ENCODE measurements around the gene MT2A.
A peak's percentile ranks its signal among the peaks of the same experiment; 100 is the strongest.
"Not testable (repeated sequence)": the region's sequence is repeated elsewhere in the genome, so short reads cannot be mapped to it uniquely, and the experiment has no call there.

The MT2A gene

DNA sequence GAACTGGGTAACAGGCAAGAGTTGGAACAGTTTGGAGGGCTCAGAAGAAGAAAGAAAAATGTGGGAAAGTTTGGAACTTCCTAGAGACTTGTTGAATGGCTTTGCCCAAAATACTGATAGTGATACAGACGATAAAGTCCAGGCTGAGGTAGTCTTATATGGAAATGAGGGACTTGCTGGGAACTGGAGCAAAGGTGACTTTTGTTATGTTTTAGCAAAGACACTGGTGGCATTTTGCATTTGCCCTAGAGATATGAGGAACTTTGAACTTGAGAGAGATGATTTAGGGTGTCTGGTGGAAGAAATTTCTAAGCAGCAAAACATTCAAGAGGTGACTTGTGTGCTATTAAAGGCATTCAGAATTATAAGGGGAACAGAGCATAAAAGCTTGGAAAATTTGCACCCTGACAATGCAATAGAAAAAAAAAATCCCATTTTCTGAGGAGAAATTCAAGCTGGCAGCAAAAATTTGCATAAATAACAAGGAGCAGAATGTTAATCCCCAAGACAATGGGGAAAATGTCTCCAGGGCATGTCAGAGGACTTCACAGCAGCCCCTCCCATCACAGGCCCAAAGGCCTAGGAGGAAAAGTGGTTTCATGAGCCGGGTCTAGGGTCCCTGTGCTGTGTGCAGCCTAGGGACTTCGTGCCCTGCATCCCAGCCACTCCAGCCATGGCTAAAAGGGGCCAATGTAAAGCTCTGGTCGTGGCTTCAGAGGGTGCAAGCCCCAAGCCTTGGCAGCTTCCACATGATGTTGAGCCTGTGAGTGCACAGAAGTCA lies 13.5 kb downstream of the MT2A start:
- not testable (repeated sequence) for DNase-seq (ENCODE audit: low read depth)

DNA sequence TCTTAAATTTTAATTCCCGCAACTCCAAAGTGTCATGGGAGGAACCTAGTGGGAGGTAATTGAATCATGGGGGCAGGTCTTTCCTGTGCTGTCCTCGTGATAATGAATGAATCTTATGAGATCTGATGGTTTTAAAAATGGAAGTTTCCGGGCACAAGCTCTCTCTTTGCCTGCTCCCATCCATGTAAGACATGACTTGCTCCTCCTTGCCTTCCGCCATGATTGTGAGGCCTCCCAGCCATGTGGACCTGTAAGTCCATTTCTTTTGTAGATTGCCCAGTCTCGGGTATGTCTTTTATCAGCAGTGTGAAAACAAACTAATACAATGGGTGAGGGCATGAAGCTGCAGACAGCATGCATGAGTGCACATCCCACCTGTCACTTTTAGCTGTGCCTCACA lies 14.8 kb downstream of the MT2A start:
- DNase-seq (ENCODE audit: low read depth), result not testable (repeated sequence)

DNA sequence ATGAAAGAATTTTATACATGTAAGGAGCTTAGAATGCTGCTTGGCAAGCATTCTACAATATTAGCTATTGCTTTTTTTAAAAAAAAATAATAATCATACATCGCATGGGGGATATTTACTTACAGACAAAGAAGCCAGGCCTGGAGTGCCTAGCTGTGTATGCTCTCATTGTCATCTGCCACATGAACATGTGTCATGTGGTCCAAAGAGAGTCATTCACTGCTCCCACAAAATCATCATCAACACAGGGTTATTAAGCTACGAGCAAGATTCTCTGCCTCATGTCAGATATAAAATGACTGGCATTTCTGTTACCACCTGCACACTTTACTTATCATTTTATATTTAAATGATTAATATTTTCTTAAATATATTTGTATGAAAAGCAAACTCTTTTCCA lies 15.3 kb downstream of the MT2A start:
- DNase-seq (ENCODE audit: low read depth), result no peak

DNA sequence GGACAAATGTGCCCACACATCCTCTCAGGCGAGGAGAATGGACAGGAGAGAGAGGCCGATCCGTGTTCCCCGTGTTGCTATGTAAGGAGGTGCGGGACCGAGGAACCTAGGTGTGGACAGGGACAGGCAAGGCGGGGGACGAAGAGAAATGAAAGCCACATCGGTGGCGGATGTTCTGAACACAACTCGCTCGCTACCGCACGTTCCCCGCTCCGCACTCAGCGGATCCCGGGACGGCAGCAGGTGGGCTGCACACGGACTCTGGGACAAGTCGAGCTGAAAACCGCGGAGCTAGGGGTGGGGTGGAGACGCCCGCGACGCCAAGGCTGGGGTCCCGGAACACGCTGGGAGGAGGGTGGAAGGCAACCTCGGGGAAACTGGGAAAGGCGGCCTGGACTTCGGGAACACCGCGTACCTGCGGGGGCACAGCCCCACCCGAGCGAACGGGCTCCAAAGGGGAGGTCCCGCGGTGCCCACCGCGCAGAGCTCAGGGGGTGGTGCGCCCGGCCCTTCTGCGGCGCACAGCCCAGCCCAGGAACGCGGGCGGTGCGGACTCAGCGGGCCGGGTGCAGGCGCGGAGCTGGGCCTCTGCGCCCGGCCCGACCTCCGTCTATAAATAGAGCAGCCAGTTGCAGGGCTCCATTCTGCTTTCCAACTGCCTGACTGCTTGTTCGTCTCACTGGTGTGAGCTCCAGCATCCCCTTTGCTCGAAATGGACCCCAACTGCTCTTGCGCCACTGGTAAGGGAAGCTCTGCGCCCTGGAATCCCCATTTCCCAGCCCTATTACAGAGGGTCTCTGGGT lies 17.0 kb downstream of the MT2A start, which contains the start of gene MT1E:
TSS of gene MT1E (plus strand) at position 642 of the 803 bp plus-strand sequence. CDS start at position 713, 71 bp downstream.
- DNase-seq (ENCODE audit: low read depth), result peak; percentile 87

DNA sequence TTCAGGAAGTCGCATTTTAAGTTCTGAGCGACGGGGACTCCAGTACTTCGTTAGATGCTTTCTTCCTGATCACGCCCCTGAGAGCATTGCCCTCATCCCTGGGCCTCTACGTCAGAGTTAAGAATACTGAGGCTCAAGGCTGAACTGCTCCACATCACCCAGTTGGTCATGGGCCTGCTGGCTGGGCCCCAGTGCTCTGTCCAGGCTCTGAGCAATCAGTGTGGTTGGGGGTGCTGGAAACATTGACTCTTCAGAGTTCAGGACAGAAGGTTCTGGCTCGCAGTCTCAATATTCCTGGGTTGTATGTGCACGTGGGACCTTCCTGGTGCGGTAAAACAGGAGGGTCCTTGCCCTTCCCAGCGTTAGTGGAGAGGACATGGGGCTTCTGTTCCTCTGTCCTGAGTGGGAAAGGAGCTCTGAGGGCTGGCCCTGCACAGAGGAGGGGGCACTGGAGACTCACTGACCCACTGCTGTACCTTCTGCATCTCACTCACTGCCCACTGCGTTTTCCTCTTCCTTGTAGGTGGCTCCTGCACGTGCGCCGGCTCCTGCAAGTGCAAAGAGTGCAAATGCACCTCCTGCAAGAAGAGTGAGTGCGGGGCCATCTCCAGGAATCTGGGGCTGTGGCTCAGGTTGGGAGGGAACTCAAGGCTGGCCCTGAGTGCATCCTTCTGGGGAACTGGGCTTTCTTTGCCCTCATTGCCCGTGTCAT lies 17.7 kb downstream of the MT2A start:
- peak; percentile 90 for DNase-seq (ENCODE audit: low read depth)

DNA sequence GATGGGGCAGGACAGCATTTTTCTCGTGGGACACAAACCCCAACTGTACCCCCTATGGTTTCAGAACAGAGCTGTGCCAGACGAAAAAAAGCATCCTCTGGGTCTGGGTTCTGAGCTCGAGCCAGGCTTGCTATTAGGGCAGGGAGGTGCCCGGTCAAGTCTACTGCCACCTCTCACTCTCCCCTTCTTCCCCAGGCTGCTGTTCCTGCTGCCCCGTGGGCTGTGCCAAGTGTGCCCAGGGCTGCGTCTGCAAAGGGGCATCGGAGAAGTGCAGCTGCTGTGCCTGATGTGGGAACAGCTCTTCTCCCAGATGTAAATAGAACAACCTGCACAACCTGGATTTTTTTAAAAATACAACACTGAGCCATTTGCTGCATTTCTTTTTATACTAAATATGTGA lies 18.3 kb downstream of the MT2A start:
- DNase-seq (ENCODE audit: low read depth), result no peak

DNA sequence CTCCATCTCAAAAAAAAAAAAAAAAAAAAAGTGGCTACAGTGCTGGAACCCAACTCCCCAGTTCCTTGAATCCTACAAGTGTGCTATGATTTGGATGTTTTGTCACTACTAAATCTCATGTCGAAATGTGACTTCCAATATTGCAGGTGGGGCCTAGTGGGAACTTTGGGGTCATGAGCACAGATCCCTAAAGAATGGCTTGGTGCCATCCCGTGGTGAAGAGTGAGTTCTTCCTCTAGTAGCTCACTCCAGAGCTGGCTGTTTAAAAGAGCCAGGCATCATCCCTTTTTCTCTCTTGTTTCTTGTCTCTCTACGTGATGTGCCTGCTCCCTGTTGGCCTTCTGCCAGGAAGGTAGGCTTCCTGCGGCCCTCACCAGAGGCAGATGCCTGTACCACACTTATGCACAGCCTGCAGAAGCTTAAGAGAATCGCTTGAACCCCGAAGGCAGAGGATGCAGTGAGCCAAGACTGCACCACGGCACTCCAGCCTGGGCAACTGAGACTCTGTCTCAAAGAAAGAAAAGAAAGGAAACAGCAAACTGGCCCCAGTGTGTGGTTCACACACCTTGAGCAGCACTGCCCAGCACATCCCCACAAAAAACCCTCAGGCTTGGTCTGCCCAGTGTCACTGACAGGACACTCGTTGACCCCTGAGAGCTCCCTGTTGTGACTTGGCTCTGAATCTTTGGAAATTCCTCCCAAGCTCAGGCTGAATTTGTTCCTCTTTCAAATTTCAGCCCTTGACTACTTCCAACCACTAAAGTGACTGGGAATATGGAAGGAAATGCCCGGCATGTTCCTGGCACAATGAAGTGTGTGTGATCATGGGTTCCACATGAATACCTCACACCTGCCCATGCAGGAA lies 20.3 kb downstream of the MT2A start:
- no peak for DNase-seq (ENCODE audit: low read depth)

DNA sequence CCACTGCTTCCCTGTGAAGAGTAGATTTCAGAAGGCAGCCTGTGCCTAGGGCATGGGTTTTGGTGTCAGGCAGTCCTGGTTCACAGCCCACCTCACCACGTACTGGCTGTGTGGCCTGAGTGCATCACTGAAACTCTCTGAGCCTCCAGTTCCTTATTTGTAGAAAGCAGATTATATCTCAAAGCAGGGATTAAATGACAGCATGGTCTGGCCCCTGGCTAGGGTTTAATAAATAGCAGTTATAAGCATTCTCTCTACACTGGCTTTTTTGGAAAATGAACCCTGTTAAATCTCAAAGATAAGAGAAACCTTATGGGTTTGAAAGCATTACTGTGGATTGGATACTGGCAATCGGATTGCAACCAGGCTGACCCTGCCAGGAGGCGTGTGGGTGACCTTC lies 21.1 kb downstream of the MT2A start:
- DNase-seq (ENCODE audit: low read depth), result no peak

DNA sequence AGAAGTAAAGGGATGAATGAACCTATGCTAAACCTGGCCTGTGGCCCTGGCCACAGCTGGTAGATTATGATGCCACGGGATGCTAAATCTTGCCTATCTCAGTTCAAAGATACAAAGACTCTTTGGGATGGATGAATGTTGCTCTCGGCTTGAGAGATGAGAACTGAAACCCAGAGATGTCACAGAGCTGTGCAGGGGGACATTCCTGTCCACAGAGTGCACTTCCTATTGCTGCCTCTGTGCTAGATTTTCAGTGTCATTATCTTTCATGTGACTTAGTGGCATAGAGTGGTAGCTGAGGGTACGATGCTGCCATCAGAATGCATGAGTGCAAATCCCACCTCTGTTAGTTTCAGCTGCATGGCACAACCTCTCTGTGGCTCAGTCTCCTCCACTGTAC lies 21.8 kb downstream of the MT2A start:
- DNase-seq (ENCODE audit: low read depth), result no peak

DNA sequence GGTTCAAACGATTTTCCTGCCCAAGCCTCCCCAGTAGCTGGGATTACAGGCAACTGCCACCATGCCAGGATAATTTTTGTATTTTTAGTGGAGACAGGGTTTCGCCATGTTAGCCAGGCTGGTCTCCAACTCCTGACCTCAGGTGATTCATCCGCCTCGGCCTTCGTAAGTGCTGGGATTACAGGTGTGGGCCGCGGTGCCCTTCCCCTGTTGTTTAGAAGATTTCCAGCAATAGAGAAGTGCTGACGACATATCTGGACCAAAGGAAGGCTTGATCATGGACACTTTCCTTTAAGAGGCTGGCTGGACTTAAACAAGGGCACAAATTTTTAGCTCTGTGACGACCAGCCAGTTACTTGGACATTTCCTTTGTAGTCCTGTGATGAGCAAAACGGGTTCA lies 22.8 kb downstream of the MT2A start:
- DNase-seq (ENCODE audit: low read depth), result no peak

DNA sequence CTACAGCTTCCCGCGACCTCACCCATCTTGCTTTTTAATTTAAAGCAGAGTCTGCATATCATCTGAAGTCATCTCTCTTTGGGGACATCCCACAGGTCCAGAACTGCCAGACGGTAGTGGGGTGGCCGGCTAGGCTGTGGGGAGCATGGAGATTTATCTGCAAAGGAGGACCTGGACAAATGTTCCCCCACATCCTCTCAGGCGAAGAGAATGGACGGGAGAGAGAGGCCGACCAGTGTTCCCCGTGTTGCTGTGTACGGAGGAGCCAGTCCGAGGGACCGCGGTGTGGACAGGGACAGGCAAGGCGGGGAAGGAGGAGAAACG lies 23.4 kb downstream of the MT2A start:
- DNase-seq (ENCODE audit: low read depth), result no peak

DNA sequence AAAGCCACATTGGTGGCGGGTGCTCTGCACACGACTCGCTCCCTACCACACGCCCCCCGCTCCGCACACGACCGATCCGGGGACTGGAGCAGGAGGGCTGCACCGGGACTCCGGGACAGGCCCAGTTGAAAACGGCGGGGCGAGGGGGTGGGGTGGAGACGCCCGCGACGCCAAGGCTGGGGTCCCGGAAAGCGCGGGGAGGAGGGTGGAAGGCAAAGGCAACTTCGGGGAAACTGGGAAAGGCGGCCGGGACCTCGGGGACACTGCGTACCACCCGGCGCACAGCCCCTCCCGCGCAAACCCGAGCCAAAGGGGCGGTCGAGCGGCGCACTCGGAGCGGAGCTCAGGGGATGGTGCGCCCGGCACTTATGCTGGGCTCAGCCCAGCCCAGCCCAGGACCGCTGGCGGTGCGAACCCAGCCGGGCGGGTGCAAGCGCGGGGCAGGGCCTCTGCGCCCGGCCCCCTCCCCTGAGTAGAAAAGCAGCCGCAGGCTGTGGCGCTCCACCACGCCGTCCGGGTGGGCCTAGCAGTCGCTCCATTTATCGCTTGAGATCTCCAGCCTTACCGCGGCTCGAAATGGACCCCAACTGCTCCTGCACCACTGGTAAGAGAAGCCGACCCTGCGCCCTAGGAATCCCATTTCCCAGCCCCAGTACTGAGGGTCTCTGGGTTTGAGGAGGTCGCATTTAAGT lies 23.9 kb downstream of the MT2A start, which contains the start of gene MT1M:
TSS of gene MT1M (plus strand) at position 504 of the 692 bp plus-strand sequence. CDS start at position 577, 73 bp downstream.
- peak; percentile 56 for DNase-seq (ENCODE audit: low read depth)

DNA sequence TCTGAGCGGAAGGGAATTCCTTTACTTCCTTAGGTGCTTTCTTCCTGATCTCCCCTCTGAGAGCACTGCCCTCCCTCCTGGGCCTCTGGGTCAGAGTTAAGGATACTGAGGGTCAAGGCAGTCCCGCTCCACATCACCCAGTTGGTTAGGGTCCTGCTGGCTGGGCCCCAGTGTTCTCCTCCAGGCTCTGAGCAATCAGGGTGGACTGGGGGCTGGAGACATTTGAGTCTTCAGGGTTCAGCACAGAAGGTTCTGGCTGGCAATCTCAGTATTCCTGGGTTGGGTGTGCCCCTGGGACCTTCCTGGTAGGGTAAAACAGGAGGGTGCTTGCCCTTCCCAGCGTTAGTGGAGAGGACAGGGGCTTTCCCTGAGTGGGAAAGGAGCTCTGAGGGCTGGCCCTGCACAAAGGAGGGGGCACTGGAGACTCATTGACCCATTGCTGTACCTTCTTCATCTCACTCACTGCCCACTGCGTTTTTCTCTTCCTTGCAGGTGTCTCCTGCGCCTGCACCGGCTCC lies 24.5 kb downstream of the MT2A start:
- DNase-seq (ENCODE audit: low read depth), result no peak

DNA sequence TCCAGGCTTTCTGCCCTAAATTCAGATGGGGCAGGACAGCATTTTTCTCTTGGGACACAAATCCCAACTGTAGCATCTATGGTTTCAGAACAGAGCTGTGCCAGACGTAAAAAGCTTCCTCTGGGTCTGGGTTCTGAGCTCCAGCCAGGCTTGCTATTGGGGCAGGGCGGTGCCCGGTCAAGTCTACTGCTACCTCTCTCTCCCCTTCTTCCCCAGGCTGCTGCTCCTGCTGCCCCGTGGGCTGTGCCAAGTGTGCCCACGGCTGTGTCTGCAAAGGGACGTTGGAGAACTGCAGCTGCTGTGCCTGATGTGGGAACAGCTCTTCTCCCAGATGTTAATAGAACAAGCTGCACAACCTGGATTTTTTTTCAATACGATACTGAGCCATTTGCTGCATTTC lies 25.2 kb downstream of the MT2A start:
- no peak for DNase-seq (ENCODE audit: low read depth)

DNA sequence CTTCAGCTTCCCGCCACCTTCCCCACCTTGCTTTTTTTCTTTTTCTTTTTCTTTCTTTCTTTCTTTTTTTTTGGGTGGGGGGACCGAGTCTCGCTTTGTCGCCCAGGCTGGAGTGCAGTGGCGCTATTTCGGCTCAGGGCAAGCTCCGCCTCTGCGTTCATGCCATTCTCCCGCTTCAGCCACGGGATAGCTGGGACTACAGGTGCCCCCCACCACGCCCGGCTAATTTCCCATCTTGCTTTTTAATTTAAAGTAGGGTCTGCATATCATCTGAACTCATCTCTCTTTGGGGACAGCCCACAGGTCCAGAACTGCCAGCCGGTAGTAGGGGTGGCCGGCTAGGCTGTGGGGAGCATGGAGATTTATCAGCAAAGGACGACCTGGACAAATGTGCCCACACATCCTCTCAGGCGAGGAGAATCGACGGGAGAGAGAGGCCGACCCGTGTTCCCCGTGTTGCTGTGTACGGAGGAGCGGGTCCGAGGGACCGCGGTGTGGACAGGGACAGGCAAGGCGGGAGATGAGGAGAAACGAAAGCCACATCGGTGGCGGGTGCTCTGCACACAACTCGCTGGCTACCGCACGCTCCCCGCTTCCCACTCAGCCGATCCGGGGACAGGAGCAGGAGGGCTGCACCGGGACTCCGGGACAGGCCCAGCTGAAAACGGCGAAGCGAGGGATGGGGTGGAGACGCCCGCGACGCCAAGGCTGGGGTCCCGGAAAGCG lies 26.5 kb downstream of the MT2A start:
- DNase-seq (ENCODE audit: low read depth), result no peak

DNA sequence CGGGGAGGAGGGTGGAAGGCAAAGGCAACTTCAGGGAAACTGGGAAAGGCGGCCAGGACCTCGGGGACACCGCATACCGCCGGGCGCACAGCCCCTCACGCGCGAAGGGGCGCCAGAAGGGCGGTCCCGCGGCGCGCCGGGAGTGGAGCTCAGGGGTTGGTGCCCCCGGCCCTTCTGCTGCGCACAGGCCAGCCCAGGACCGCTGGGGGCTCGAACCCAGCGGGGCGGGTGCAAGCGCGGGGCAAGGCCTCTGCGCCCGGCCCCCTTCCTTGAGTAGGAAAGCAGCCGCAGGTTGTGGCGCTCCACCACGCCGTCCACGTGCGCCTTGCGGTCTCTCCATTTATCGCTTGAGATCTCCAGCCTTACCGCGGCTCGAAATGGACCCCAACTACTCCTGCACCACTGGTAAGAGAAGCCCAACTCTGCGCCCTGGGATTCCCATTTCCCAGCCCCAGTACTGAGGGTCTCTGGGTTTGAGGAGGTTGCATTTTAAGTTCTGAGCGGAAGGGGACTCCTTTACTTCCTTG lies 27.1 kb downstream of the MT2A start:
- DNase-seq (ENCODE audit: low read depth), result no peak

DNA sequence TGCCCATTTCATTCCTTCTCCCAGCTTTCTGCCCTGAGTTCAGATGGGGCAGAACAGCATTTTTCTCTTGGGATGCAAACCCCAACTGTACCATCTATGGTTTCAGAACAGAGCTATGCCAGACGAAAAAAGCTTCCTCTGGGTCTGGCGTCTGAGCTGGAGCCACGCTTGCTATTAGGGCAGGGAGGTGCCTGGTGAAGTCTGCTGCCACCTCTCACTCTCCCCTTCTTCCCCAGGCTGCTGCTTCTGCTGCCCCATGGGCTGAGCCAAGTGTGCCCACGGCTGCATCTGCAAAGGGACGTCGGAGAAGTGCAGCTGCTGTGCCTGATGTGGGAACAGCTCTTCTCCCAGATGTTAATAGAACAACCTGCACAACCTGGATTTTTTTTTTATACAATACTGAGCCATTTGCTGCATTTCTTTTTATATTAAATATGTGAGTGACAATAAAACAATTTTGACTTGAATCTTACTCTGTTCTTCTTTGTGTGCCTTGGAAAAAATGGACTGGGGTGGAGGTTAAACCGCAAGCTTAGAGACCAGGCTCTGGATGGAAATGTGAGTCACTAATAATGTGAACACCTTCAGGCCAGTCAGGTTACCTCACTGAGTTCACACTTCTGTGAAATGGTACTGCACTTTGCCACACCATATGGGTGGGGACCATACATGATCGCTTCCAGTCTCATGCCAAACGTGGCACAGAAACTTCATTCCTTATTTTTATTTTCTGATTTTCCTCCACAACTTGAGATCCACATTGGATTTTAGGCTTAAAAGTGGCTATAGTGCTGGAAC lies 28.4 kb downstream of the MT2A start:
- no peak for DNase-seq (ENCODE audit: low read depth)

DNA sequence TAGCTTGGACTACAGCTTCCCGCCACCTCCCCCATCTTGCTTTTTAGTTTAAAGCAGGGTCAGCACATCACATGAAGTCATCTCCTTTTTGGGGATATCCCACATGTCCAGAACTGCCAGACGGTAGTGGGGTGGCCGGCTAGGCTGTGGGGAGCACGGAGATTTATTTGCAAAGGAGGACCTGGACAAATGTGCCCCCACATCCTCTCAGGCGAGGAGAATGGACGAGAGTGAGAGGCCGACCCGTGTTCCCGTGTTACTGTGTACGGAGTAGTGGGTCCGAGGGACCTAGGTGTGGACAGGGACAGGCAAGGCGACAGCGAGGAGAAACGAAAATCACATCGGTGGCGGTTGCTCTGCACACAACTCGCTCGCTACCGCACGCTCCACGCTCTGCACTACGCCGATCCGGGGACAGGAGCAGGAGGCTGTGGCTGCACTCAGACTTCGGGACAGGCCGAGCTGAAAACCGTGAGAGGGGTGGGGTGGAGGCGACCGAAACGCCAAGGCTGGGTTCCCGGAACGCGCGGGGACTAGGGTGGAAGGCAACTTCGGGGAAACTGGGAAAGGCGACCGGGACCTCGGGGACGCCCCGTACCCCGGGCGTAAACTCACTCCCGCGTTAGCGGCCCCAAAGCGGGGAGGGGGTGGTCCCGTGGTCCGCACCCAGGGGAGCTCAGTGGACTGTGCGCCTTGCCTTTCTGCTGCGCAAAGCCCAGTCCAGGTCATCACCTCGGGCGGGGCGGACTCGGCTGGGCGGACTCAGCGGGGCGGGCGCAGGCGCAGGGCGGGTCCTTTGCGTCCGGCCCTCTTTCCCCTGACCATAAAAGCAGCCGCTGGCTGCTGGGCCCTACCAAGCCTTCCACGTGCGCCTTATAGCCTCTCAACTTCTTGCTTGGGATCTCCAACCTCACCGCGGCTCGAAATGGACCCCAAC lies 29.7 kb downstream of the MT2A start, which contains the start of gene MT1A:
TSS of gene MT1A (plus strand) at position 853 of the 937 bp plus-strand sequence. CDS start at position 926, 73 bp downstream.
- DNase-seq (ENCODE audit: low read depth), result peak; percentile 62

Data from fibroblast of gingiva (primary cell).